Measurements from ENCODE around the gene HOXA4.

The HOXA4 gene

GRCh38 chr7:27176524-27176845 is 45.9 kb upstream of the HOXA4 start:
- peak overlapping the region; percentile 83 for H3K4me3 ChIP-seq (replicated peaks; ENCODE audit: low read depth, low read length)
- TF ChIP-seq CTCF (IDR thresholded peaks at IDR 0.05; ENCODE audit: low read depth, low read length, missing control alignments): no peak
- no peak for DNase-seq (ENCODE audit: extremely low read depth, low read depth)

GRCh38 chr7:27175626-27176523 is 45.3 kb upstream of the HOXA4 start:
- H3K4me3 ChIP-seq (replicated peaks; ENCODE audit: low read depth, low read length): peak overlapping the region; percentile 83

GRCh38 chr7:27174874-27175625 is 44.5 kb upstream of the HOXA4 start:
- TF ChIP-seq CTCF (IDR thresholded peaks at IDR 0.05; ENCODE audit: low read depth, low read length, missing control alignments): no peak
- peak overlapping the region; percentile 83 for H3K4me3 ChIP-seq (replicated peaks; ENCODE audit: low read depth, low read length)
- DNase-seq (ENCODE audit: extremely low read depth, low read depth): no peak

More at GRCh38 chr7:27175626-27176523, 45.3 kb upstream of the HOXA4 start:
- no peak for TF ChIP-seq CTCF (IDR thresholded peaks at IDR 0.05; ENCODE audit: low read depth, low read length, missing control alignments)
- DNase-seq (ENCODE audit: extremely low read depth, low read depth): no peak

- DNase-seq (ENCODE audit: extremely low read depth, low read depth): no peak
- H3K4me3 ChIP-seq (replicated peaks; ENCODE audit: low read depth, low read length): peak within 1 kb of the TSS; percentile 83
- no peak for TF ChIP-seq CTCF (IDR thresholded peaks at IDR 0.05; ENCODE audit: low read depth, low read length, missing control alignments)
These were observed 43.7 kb upstream of the HOXA4 start, which contains the start of gene HOXA10 for GRCh38 chr7:27173956-27174873. Gene HOXA10 (minus strand): TSS chr7:27174320. CDS start chr7:27174306, 14 bp downstream.

GRCh38 chr7:27173511-27173955 is 43.0 kb upstream of the HOXA4 start:
- DNase-seq (ENCODE audit: extremely low read depth, low read depth): no peak
- peak overlapping the region; percentile 83 for H3K4me3 ChIP-seq (replicated peaks; ENCODE audit: low read depth, low read length)
- TF ChIP-seq CTCF (IDR thresholded peaks at IDR 0.05; ENCODE audit: low read depth, low read length, missing control alignments): no peak

All from HFF-Myc (cell line).